HG03175 (cell line): ENCODE measurements around the gene WDR7.

Source experiments
- ATAC-seq: cut with Tn5 transposase; IDR thresholded peaks from one replicate; pipeline ENCODE4 v1.9.1; 2021; ENCODE audit warnings: mild to moderate bottlenecking, moderate library complexity; ENCODE audit not compliant: unreplicated experiment

Gene WDR7

DNA sequence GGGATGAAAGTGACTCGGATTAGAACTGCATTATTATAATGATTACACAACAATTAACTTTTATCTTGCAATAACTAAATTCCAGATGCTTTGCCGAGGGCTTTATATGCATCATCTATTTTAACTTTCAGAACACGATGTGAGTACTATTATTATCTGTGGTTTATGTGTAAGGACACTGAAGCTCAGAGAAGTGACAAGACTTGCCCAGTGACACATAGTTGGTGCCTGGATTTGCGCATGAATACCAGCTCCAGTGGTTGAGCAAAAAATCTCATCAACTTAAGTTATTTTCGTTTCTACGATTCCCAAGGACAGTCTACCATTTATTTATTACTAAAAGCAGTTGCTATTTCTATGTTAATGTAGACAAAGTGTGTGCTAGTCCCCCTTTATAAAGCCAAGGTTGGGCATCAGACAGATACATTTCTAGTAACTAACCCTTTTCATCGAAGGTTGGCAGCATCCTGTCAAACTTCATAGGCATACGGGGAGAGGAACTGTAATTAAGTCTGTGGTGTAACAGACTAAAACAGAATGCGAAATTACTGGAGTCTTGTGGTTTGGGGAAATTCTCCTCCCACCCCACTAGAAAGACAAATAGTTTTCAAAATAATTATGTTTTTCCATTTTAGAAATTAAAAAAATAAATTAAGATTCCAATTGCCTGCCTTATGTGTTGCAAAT lies 422.5 kb downstream of the WDR7 start:
- ATAC-seq: no peak

DNA sequence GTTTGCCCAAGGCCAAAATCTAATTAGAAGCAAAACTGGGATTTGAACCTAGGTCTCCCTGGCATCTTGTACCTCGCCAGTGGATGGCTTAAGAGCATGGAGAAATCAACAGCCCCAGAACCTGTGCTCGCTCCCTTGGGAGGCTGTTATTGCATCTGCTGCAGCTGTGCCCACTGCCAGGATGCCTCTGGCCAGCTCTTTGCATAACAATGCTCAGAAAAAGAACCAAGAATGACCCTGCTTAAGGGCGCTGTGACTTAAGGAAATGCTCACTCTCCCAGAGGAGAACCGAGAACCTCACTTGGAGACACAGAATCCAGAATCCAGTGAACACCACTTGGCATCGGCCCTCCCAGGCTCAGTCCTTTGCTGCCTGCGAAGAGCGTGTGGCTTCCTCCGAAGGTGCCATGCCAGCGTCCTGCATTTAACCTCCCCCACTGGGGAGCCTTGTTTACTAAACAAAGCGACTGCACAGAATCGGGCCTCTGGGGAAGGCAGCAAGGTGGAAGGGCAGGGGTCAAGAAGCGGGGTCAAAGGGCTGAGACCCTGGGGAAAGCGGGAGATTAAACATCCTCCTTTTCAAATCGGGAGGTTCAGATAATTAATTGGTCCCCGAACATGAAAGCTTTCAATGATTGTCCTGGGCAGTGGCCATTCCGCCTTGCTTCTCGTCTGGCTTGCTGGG lies 424.7 kb downstream of the WDR7 start:
- ATAC-seq: no peak

DNA sequence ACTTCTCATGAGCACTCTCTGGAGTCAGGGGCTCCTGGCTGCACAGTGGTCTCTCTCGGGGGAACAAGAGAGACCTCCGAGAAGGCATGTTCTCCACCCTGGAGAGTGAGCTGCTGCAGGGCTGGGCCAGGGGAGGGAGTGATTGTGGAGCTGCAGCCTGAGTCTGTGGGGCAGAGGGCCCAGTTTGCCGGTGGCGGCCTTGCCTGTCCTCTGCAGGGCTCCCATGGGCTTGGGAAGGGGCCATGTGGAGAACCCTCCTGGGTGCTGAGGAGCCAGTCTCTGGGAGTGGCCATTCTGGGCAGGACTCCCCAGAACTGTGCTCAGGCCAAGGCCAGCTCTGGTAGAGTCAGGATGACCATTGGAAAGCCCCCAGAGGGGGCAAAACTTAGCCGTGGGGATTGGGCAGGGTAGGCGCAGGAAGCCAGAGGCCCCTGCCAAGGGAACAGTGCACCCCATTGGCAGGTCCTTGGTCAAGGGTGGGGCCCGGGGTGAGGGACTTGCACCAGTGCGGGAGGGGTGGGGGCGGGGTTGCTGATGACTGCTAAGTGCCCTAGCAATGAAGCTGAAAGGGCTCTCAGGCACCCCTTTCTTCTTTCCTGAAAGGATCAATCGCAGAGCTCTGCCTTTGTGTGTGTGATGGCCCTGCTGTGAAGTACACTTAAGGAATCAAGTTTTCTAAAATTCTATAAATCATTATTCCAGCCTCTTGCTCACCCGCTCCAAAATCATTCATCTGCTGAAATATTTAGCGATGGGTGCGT lies 426.0 kb downstream of the WDR7 start:
- ATAC-seq: no peak

DNA sequence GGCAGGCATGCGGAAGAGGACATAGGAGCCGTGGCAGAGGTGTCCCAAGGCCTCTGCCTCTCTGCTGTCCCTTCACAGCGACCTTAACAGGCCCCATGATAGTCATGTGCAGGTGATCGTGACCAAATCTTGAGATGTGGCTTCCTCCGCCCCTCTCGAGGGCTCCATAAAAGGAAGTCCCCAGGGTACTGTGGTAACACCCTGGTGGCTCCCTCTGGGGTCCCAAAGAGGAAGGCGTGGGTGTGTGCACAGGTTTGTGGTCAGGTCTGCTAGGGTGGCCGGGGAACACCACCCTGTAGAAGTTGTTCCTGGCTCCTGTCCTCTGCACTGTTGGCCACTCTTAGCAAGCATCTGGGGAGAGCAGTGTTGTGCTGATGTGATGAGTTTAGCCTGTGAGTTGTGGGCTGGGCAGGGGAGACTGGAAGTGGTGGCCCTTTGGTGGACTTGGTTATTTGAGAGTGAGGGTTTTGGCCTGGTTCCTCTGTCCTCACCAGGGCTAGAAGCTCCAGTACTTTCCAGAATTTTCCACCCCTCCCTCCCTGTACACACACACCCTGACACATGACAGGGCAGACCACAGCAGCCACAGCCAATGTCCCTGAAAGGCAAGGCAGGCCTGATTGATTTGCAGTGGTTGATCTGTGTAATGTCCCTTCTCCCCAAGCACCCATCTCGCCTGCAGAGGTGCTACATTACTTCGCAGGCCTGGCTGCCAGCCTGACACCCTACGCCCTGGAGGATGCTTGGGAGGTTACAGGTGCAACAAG lies 426.8 kb downstream of the WDR7 start:
- ATAC-seq: peak; percentile 91

- no peak for ATAC-seq
Measured at GRCh38 chr18:57078614-57079013, 427.5 kb downstream of the WDR7 start.

- no peak for ATAC-seq
Measured at GRCh38 chr18:57080479-57080878, 429.3 kb downstream of the WDR7 start.

DNA sequence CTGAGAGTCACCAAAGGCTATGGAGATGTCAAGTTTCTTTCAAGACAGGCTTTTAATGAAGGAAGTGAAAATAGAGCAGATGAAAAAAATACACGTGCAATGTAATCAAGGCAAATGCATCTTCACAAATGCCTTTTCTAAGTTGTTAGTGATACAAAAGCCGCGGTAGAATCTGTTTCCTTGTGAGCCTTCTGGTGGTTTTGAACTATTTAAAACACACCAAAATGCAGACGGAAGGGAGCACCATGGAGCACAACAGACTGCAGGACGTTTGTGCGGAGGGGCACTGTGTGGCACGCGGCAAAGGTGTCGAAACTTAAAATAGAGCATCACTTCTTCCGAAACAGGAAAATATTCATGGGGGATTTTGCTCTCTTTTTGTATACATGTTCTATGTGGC lies 430.7 kb downstream of the WDR7 start:
- no peak for ATAC-seq

GRCh38 chr18:57083485-57083884 lies 432.3 kb downstream of the WDR7 start:
- no peak for ATAC-seq

- ATAC-seq: peak; percentile 81
Measured at GRCh38 chr18:57084331-57085271, 433.4 kb downstream of the WDR7 start.

DNA sequence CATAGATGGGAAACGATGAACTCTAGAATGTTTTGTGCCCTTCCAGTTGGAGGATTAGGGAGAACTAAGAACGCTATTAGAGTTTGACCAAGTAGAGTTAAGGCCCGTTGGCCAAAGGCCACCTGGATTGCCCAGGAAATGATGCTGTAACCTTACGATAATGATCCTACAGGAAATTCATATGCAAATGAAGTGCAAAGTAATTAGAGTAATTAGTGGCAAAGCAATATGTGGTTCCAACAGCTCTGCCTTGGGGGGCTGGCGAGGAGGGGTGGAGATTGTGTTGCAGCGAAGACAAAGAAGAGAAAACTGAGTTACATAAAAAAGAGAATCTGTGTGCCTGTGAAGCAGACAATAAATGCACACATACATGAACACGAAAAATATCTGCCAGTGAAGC lies 434.2 kb downstream of the WDR7 start:
- ATAC-seq: no peak

GRCh38 chr18:57086163-57086562 lies 435.0 kb downstream of the WDR7 start:
- no peak for ATAC-seq
